IMR-90 (cell line): ENCODE results near the gene XRCC4. TPM values are rescaled to one million over a fixed set of nuclear protein-coding genes. Genes with fewer than 3 reads are reported as not detected.

Source experiments
- ATAC-seq: fragments of 200-7000 bp; cut with Tn5 transposase; 2 replicates; pipeline ENCODE4 v1.9.1; 2020; ENCODE audit warnings: low read depth, mild to moderate bottlenecking, moderate library complexity
- BruUV-seq: library from RNA; stranded (reverse); fragments of 400-500 nt; replicated peaks from 2 replicates; lab custom pipeline; 2021; lab: Mats Ljungman, UMichigan
- CTCF ChIA-PET: fragments of 300-600 bp; formaldehyde crosslinking; extraction: SDS; loops from one replicate; lab custom pipeline; 2021; ENCODE audit warnings: antibody characterized with exemption; lab: Yijun Ruan, JAX
- POLR2A ChIA-PET: fragments of 300-600 bp; sonication (Branson Sonifier 250); formaldehyde crosslinking; loops from one replicate; lab custom pipeline; 2022; ENCODE audit warnings: antibody characterized with exemption; ENCODE audit not compliant: unreplicated experiment; lab: Charles Lee
- DNase-seq: peaks from one replicate; pipeline ENCODE4 v3.0.0; 2013
- H2AFZ ChIP-seq: replicated peaks from 2 replicates; pipeline ENCODE3; 2013; ENCODE audit warnings: low read length, mild to moderate bottlenecking; ENCODE audit not compliant: poor library complexity
- H2AK5ac ChIP-seq: 2 replicates; pipeline ENCODE4 v1.6.1; 2013; ENCODE audit warnings: low read depth, low read length, inconsistent platforms
- H2AK9ac ChIP-seq: replicated peaks from 2 replicates; pipeline ENCODE3; 2013; ENCODE audit warnings: mild to moderate bottlenecking, low read depth, low read length, moderate library complexity; ENCODE audit not compliant: poor library complexity
- H2BK120ac ChIP-seq: 2 replicates; pipeline ENCODE4 v1.6.1; 2013; ENCODE audit warnings: low read depth, low read length, inconsistent platforms
- H2BK15ac ChIP-seq: 3 replicates; pipeline ENCODE4 v1.6.1; 2013; ENCODE audit warnings: low read depth, low read length, inconsistent platforms
- H2BK20ac ChIP-seq: 2 replicates; pipeline ENCODE4 v1.6.1; 2013; ENCODE audit warnings: low read depth, mild to moderate bottlenecking, inconsistent platforms, low read length, moderate library complexity
- H2BK5ac ChIP-seq: 2 replicates; pipeline ENCODE4 v1.6.1; 2013; ENCODE audit warnings: mild to moderate bottlenecking, low read depth, low read length, inconsistent platforms; ENCODE audit not compliant: poor library complexity, severe bottlenecking
- H3K14ac ChIP-seq: replicated peaks from 2 replicates; pipeline ENCODE4 v1.6.1; 2013; ENCODE audit warnings: low read depth, low read length, inconsistent platforms
- H3K18ac ChIP-seq: 2 replicates; pipeline ENCODE4 v1.6.1; 2013; ENCODE audit warnings: low read depth, low read length, control low read depth
- H3K23ac ChIP-seq: 2 replicates; pipeline ENCODE4 v1.6.1; 2013; ENCODE audit warnings: low read depth, low read length, inconsistent platforms
- H3K27ac ChIP-seq: 2 replicates; pipeline ENCODE4 v1.5.1; 2013; ENCODE audit warnings: mild to moderate bottlenecking, control low read depth, low read length; ENCODE audit not compliant: insufficient read depth
- H3K27me3 ChIP-seq: 2 replicates; pipeline ENCODE4 v1.6.1; 2013; ENCODE audit warnings: low read length; ENCODE audit not compliant: control insufficient read depth, insufficient read depth
- H3K36me3 ChIP-seq: 2 replicates; pipeline ENCODE4 v1.6.1; 2013; ENCODE audit warnings: low read length, mixed read lengths; ENCODE audit not compliant: control insufficient read depth, insufficient read depth
- H3K4ac ChIP-seq: 2 replicates; pipeline ENCODE4 v1.6.1; 2013; ENCODE audit warnings: low read depth, low read length, inconsistent platforms
- H3K4me1 ChIP-seq: 2 replicates; pipeline ENCODE4 v1.6.1; 2013; ENCODE audit warnings: low read length, mixed read lengths; ENCODE audit not compliant: control insufficient read depth, insufficient read depth
- H3K4me2 ChIP-seq: 2 replicates; pipeline ENCODE4 v1.6.1; 2013; ENCODE audit warnings: low read depth, mild to moderate bottlenecking, control low read depth, low read length, moderate library complexity
- H3K4me3 ChIP-seq: 2 replicates; pipeline ENCODE4 v1.5.1; 2013; ENCODE audit warnings: low read depth, mild to moderate bottlenecking, control low read depth, low read length, moderate library complexity; ENCODE audit not compliant: insufficient read depth
- H3K56ac ChIP-seq: 2 replicates; pipeline ENCODE4 v1.6.1; 2013; ENCODE audit warnings: low read length, inconsistent platforms; ENCODE audit not compliant: insufficient read depth; ENCODE audit errors: extremely low read depth
- H3K79me1 ChIP-seq, 2 experiments: 2 replicates each; pipeline ENCODE4 v1.6.1; 2013; ENCODE audit warnings: low read length in 2 of 2, inconsistent platforms in 1 of 2, low read depth in 1 of 2
- H3K9ac ChIP-seq: 2 replicates; pipeline ENCODE4 v1.6.1; 2013; ENCODE audit warnings: low read depth, low read length, control low read depth
- H3K9me1 ChIP-seq: 2 replicates; pipeline ENCODE4 v1.6.1; 2013; ENCODE audit warnings: low read length, inconsistent platforms; ENCODE audit not compliant: insufficient read depth
- H3K9me3 ChIP-seq: 2 replicates; pipeline ENCODE4 v1.6.1; 2013; ENCODE audit warnings: low read length; ENCODE audit not compliant: control insufficient read depth, insufficient read depth
- H4K20me1 ChIP-seq: 2 replicates; pipeline ENCODE4 v1.6.1; 2013; ENCODE audit warnings: low read length, inconsistent platforms; ENCODE audit not compliant: insufficient read depth
- H4K5ac ChIP-seq: 2 replicates; pipeline ENCODE4 v1.6.1; 2013; ENCODE audit warnings: mild to moderate bottlenecking, low read depth, low read length, control low read depth
- H4K8ac ChIP-seq, 2 experiments: 2 replicates each; pipeline ENCODE4 v1.6.1; 2013; ENCODE audit warnings: low read depth in 2 of 2, low read length in 2 of 2, control low read depth in 1 of 2, inconsistent platforms in 1 of 2
- H4K91ac ChIP-seq: 2 replicates; pipeline ENCODE4 v1.6.1; 2013; ENCODE audit warnings: low read depth, low read length, inconsistent platforms; ENCODE audit not compliant: insufficient read depth
- CEBPB ChIP-seq: IDR thresholded peaks from 2 replicates; pipeline ENCODE4 v1.6.1; 2012; ENCODE audit warnings: low read depth, low read length, improper control_type of control experiment
- FOS ChIP-seq: fragments of 150-350 bp; IDR thresholded peaks from 2 replicates; pipeline ENCODE4 v1.6.1; 2016; ENCODE audit warnings: low read depth, low read length
- MAFK ChIP-seq: IDR thresholded peaks from 2 replicates; pipeline ENCODE4 v1.6.1; 2012; ENCODE audit warnings: low read depth, low read length, improper control_type of control experiment
- MAZ ChIP-seq: IDR thresholded peaks from 2 replicates; pipeline ENCODE4 v1.6.1; 2012; ENCODE audit warnings: low read depth, mild to moderate bottlenecking, low read length, improper control_type of control experiment, moderate library complexity, borderline replicate concordance
- MXI1 ChIP-seq: IDR thresholded peaks from 2 replicates; pipeline ENCODE4 v1.6.1; 2012; ENCODE audit warnings: low read depth, mild to moderate bottlenecking, low read length, moderate library complexity, borderline replicate concordance
- NFE2L2 ChIP-seq: fragments of 150-350 bp; IDR thresholded peaks from 2 replicates; pipeline ENCODE4 v1.6.1; 2016; ENCODE audit warnings: low read depth, mild to moderate bottlenecking, low read length
- POLR2A ChIP-seq: IDR thresholded peaks from 2 replicates; pipeline ENCODE4 v1.6.1; 2012; ENCODE audit warnings: mild to moderate bottlenecking, low read depth, low read length
- RAD21 ChIP-seq: IDR thresholded peaks from 2 replicates; pipeline ENCODE4 v1.6.1; 2012; ENCODE audit warnings: low read length, improper control_type of control experiment
- SMC3 ChIP-seq: fragments of 150-350 bp; IDR thresholded peaks from 2 replicates; pipeline ENCODE4 v1.6.1; 2016; ENCODE audit warnings: low read depth, mild to moderate bottlenecking, antibody characterized with exemption, low read length, moderate library complexity
- WGBS, 2 experiments: methylation state at CpG; one replicate each; pipeline versions ENCODE4 v1.1.5 to v1.1.7; 2013; ENCODE audit warnings: missing lambda C conversion rate in 2 of 2; ENCODE audit not compliant: insufficient read length in 1 of 2; ENCODE audit errors: extremely low coverage in 2 of 2; 5-methylcytosine and 5-hydroxymethylcytosine counted together
- dilution Hi-C: fragments of 300-500 bp; cut with HindIII; formaldehyde crosslinking; loops from one replicate; pipeline ENCODE4 v1.14.3; 2018; ENCODE audit warnings: low sequenced_read_pairs; ENCODE audit not compliant: unreplicated experiment
- in situ Hi-C: fragments of 300-500 bp; cut with MboI; formaldehyde crosslinking; loops from 3 replicates; pipeline ENCODE4 v1.14.3; 2019; ENCODE audit warnings: low sequenced_read_pairs, inconsistent platforms, mixed read lengths
- intact Hi-C: fragments of 100-400 bp; cut with micrococcal nuclease; formaldehyde crosslinking; loops from 2 replicates; pipeline ENCODE4 v1.10.0; 2022
- polyA plus RNA-seq, 3 experiments: library from polyadenylated mRNA; depleted of rRNA; stranded (reverse); fragments of >200 nt; gene quantifications; 2 replicates each; pipeline ENCODE4 v1.2.3, GENCODE V29; 2012; ENCODE audit warnings: low replicate concordance in 1 of 3
- total RNA-seq: library from RNA; depleted of rRNA; stranded (reverse); fragments of >200 nt; gene quantifications from 2 replicates; pipeline ENCODE4 v1.2.3, GENCODE V29; 2012
- TF ChIP-seq, protein P1 (sequence below): fragments of 150-350 bp; IDR thresholded peaks from 2 replicates; pipeline ENCODE4 v1.6.1; 2016; ENCODE audit warnings: low read depth, mild to moderate bottlenecking, low read length, moderate library complexity, borderline replicate concordance
- TF ChIP-seq, protein P2 (sequence below): conservative IDR thresholded peaks from 2 replicates; pipeline ENCODE4 v1.5.1; 2012; ENCODE audit warnings: mild to moderate bottlenecking, low read depth, low read length, improper control_type of control experiment
- TF ChIP-seq, protein P3 (sequence below): fragments of 150-350 bp; IDR thresholded peaks from 2 replicates; pipeline ENCODE4 v1.6.1; 2017; ENCODE audit warnings: mild to moderate bottlenecking, antibody characterized with exemption, low read length, low read depth

The XRCC4 gene
- total and polyA plus RNA-seq, 2 of the 4 experiments (the other 2 are of a cell fraction) = 3.5 to 4.7 TPM

DNA sequence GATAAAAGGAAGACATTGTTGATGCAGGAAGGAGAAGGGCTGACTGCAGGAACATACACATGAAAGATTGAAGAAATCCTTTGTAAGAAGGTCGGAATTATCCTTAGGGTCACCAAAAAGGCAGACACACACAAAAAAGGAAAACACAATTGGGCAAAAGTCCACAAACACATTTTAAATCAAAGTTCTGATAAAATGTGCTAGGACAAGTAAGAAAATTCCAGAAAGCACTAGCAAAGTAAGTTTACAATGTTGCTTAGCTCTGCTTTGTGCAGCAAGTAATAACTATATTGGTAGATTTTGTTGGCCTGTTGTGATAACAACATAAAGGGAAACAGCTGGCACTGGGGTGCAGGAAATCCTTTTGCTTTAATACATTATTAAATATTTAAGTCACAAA lies 294.4 kb downstream of the XRCC4 start:
- H3K4ac ChIP-seq = no peak overlapping the region
- no peak overlapping the region for H3K18ac ChIP-seq
- in situ Hi-C loops = no loop called here
- H3K27ac ChIP-seq = no peak overlapping the region
- TF ChIP-seq SMC3 (no peak), NFE2L2 (no peak), MAZ (no peak), MXI1 (no peak), MAFK (no peak), FOS (no peak), RAD21 (no peak), CEBPB (no peak), POLR2A (no peak)
- TF ChIP-seq, protein P1, sequence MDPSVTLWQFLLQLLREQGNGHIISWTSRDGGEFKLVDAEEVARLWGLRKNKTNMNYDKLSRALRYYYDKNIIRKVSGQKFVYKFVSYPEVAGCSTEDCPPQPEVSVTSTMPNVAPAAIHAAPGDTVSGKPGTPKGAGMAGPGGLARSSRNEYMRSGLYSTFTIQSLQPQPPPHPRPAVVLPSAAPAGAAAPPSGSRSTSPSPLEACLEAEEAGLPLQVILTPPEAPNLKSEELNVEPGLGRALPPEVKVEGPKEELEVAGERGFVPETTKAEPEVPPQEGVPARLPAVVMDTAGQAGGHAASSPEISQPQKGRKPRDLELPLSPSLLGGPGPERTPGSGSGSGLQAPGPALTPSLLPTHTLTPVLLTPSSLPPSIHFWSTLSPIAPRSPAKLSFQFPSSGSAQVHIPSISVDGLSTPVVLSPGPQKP = no peak
- TF ChIP-seq, protein P2, sequence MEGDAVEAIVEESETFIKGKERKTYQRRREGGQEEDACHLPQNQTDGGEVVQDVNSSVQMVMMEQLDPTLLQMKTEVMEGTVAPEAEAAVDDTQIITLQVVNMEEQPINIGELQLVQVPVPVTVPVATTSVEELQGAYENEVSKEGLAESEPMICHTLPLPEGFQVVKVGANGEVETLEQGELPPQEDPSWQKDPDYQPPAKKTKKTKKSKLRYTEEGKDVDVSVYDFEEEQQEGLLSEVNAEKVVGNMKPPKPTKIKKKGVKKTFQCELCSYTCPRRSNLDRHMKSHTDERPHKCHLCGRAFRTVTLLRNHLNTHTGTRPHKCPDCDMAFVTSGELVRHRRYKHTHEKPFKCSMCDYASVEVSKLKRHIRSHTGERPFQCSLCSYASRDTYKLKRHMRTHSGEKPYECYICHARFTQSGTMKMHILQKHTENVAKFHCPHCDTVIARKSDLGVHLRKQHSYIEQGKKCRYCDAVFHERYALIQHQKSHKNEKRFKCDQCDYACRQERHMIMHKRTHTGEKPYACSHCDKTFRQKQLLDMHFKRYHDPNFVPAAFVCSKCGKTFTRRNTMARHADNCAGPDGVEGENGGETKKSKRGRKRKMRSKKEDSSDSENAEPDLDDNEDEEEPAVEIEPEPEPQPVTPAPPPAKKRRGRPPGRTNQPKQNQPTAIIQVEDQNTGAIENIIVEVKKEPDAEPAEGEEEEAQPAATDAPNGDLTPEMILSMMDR = no peak
- TF ChIP-seq, protein P3, sequence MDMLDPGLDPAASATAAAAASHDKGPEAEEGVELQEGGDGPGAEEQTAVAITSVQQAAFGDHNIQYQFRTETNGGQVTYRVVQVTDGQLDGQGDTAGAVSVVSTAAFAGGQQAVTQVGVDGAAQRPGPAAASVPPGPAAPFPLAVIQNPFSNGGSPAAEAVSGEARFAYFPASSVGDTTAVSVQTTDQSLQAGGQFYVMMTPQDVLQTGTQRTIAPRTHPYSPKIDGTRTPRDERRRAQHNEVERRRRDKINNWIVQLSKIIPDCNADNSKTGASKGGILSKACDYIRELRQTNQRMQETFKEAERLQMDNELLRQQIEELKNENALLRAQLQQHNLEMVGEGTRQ = no peak
- no peak overlapping the region for H4K91ac ChIP-seq
- H3K27me3 ChIP-seq = no peaks in the 10 kb centered on the region
- no peak overlapping the region for H3K4me3 ChIP-seq
- no peak overlapping the region for H3K23ac ChIP-seq
- intact Hi-C loops = no loop called here
- no CpG with 5 or more reads among the region's 1 CpG for WGBS, 2 experiments
- H3K14ac ChIP-seq = no peak overlapping the region
- no peak overlapping the region for H3K4me2 ChIP-seq
- H3K36me3 ChIP-seq = no peaks in the 10 kb centered on the region
- no peak overlapping the region for H3K9ac ChIP-seq
- no peak for DNase-seq
- no peak overlapping the region for H2AK9ac ChIP-seq
- ATAC-seq = no peak
- ChIA-PET CTCF (no interaction called here), POLR2A (no interaction called here)
- H2BK120ac ChIP-seq = no peak overlapping the region
- no TSS peak for BruUV-seq
- dilution Hi-C loops = no loop called here
- H2BK15ac ChIP-seq = no peak overlapping the region; the same call in 2 of the 3 replicates
- H3K79me1 ChIP-seq = no peaks in the 10 kb centered on the region
- no peak overlapping the region for H4K5ac ChIP-seq
- H3K9me1 ChIP-seq = peaks cover 8% of the 10 kb centered on the region
- no peaks in the 10 kb centered on the region for H4K20me1 ChIP-seq
- H2BK5ac ChIP-seq = no peak overlapping the region
- no peak overlapping the region for H2BK20ac ChIP-seq
- no peak overlapping the region for H2AFZ ChIP-seq
- H2AK5ac ChIP-seq = no peak overlapping the region
- H3K4me1 ChIP-seq = peaks cover 3% of the 10 kb centered on the region; the same call in 1 of the 2 replicates
- H3K56ac ChIP-seq = no peak overlapping the region
- H4K8ac ChIP-seq = no peak overlapping the region; a peak in 1 of 4 replicates
- H3K9me3 ChIP-seq = no peaks in the 10 kb centered on the region
